HG03135 (cell line): Measurements from ENCODE around the gene QRICH2.
"Not testable (repeated sequence)": the region's sequence is repeated elsewhere in the genome, so short reads cannot be mapped to it uniquely, and the experiment has no call there.

Experiments
- ATAC-seq: cut with Tn5 transposase; IDR thresholded peaks from one replicate; pipeline ENCODE4 v1.9.1; 2021; ENCODE audit warnings: mild to moderate bottlenecking, moderate library complexity; ENCODE audit not compliant: unreplicated experiment

The QRICH2 gene

DNA sequence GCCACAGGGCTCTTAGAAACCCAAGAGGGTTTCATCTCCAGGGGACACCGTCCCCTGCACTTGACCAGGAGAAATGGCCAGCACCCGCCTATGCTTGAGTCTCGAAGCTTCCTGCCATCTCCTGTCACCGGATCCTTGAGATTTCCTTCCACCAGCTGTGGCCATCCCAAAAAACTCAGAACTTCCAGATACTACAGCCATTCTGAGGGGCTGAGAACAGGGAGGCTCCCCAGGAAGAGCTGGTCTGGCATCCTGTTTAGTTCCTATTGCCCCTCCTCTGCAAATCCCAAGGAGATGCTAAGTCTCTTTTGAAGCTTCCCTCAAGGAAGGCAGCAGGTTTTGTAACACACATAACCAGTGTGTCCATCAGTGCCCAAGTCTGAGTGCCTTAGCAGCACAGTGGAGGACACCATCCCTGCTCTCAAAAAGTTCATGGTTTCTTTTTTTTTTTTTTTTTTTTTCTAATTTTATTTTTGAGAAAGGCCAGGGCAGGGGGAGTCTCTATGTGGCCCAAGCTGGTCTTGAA is 41.0 kb downstream of the QRICH2 start:
- no peak for ATAC-seq

- no peak for ATAC-seq
These were observed 41.7 kb downstream of the QRICH2 start for GRCh38 chr17:76266244-76266938.

DNA sequence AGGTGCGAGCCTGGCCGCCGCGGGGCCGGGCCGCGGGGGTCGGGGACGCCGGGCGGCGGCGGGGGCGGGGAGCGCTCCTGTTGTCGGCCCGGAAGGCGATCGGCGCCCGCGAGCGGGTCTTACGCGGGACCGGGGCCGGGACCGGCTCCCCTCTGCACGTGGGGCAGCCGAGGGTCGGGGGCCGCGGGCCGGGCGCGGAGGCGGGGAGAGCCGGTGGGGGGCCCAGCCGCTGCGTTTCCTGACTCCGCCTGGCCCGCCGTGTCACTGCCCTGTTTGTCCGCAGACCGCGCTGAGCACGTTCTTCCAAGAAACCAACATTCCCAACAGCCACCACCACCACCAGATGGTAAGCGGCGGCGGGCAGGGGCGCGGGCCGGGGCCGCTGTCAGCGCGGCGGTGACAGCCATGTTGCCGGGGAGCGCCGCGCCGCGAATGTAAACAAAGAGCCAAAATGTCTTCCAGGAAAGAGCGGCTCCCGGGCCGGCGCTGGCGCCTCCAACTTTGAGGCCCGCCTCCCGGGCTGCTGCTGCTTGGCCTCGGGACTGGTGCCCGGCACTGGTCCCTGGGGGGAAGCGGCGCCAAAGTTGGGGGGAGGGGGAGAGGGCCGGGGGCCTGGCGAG is 42.3 kb downstream of the QRICH2 start:
- no peak for ATAC-seq

DNA sequence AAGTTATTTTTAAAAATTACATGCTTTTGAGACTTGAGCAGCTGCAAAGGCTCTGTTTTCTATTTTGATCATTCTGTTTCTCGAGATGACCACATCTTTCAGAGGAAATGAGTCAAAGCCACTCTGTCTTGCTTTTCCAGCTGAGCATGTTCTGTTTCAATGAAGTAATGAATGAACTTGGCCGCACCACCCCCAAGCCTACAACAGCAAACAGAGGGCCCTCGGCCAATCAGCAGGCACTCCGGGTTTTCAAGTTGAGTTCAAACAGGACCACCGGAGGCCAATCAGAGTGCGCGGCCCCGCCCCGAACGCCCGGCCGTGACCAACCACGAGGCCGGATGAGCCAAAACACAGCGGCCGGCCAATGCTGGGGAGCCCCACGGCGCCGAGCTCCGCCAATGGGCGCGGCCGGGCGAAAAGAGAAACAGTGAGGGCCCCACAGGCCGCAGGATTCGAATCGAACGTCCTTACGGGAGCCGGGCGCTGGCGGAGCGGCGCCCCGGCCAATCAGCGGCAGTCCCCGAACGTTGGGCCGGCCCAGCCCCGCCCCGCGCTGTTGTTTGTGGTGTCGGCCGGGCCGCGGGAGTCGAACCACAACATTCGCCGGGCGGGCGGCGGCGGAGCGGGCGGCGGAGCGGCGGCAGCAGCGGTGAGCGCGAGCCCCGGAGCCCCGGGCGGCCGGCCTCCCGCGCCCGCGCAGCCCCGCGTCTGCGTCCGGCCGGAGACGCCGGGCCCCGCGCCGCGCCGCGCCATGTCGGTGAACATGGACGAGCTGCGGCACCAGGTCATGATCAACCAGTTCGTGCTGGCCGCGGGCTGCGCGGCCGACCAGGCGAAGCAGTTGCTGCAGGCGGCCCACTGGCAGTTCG is 43.1 kb downstream of the QRICH2 start, which contains the start of gene UBALD2:
UBALD2 (plus strand) TSS at position 594 of the 869 bp plus-strand sequence; CDS start at position 752, 158 bp downstream.
- ATAC-seq: peak; percentile 69

GRCh38 chr17:76264425-76264754 is 43.7 kb downstream of the QRICH2 start:
- no peak for ATAC-seq

DNA sequence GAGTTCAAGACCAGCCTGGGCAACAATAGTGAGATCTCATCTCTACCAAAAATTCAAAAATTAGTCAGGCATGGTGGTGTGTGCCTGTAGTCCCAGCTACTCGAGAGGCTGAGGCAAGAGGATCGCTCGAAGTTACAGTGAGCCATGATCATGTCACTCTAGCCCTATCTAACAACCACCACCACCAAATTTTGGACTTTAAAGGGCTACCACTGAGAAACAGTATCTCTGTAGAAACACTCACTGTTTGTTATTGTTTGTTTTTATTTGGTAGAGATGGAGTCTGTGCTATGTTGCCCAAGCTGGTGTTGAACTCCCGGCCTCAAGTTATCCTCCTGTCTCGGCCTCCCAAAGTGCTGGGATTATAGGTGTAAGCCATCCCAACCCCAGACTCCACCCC is 44.2 kb downstream of the QRICH2 start:
- ATAC-seq: no peak

GRCh38 chr17:76262732-76263344 is 45.2 kb downstream of the QRICH2 start:
- no peak for ATAC-seq

GRCh38 chr17:76261421-76262215 is 46.5 kb downstream of the QRICH2 start:
- no peak for ATAC-seq

DNA sequence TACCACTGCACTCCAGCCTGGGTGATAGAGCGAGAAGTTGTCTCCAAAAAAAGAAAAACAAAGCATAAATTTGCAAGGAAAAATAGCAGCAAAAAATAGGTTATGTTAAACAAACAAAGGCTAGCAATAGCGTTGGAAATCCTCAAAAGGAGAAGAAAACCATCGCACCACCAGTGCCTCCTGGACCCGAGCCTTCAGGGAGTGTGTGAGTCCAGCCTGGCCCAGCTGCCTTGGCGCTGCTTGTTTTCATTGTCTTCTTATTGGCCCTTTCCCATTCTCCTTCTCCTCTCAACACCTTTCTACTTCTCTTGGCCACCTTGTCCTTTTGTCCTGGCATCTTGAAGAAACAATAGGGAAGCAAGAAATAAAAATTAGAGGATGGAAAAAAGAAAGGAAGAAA is 47.4 kb downstream of the QRICH2 start:
- no peak for ATAC-seq

- ATAC-seq: no peak
These were observed 47.9 kb downstream of the QRICH2 start for GRCh38 chr17:76260220-76260619.

DNA sequence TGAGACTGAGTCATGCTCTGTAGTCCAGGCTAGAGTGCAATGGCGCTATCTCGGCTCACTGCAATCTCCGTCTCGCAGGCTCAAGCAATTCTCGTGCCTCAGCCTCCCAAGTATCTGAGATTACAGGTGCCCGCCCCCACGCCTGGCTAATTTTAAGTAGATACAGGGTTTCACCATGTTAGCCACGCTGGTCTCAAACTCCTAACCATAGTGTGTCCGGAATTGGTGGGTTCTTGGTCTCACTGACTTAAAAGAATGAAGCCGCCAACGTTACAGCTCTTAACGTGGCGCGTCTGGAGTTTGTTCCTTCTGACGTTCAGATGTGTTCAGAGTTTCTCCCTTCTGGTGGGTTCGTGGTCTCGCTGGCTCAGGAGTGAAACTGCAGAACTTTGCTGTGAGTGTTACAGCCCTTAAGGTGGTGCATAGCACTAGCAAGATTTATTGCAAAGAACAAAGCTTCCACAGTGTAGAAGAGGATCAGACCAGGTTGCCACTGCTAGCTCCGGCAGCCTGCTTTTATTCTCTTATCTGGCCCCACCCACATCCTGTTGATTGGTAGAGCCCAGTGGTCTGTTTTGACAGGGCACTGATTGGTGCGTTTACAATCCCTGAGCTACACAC is 51.5 kb downstream of the QRICH2 start:
- ATAC-seq: not testable (repeated sequence)

GRCh38 chr17:76255801-76256429 is 52.2 kb downstream of the QRICH2 start:
- ATAC-seq: no peak

DNA sequence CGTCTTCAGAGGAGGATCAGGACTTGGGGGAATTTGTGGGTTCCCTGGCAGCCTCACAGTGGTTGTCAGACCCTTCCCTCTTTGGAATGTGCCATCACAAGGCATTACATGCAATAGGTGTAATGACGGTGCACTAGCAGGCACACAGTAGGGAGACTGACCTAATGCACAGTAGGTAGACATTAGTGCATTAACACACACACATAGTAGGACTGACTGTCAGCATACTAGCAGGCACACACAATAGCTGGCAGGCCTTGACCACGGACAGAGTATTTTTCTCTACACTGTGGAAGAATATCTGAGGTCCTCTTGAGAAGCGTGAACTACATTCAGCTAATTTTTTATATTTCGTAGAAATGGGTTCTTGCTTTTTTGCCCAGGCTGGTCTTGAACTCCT is 53.8 kb downstream of the QRICH2 start:
- no peak for ATAC-seq

DNA sequence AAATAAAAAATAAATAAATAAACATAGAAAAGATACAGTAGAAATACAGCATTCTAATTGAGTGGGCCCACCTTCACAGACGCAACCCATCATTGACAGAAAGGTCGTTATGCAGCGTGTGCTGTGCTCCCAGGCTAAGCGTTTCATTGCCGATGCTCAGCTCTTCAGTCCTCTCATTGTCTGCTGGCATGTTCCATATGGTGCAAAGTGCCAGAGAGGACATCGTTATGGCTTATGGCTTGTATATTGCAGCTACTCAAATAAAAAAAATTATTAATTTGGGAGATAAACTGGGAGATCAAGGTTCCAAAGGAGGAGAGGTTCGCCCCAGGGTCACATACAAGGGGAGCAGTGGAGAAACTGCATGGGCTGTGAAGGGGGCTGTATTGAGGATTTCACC is 54.2 kb downstream of the QRICH2 start:
- ATAC-seq: no peak

GRCh38 chr17:76252967-76253766 is 54.9 kb downstream of the QRICH2 start:
- not testable (repeated sequence) for ATAC-seq

GRCh38 chr17:76252040-76252954 is 55.8 kb downstream of the QRICH2 start:
- no peak for ATAC-seq

DNA sequence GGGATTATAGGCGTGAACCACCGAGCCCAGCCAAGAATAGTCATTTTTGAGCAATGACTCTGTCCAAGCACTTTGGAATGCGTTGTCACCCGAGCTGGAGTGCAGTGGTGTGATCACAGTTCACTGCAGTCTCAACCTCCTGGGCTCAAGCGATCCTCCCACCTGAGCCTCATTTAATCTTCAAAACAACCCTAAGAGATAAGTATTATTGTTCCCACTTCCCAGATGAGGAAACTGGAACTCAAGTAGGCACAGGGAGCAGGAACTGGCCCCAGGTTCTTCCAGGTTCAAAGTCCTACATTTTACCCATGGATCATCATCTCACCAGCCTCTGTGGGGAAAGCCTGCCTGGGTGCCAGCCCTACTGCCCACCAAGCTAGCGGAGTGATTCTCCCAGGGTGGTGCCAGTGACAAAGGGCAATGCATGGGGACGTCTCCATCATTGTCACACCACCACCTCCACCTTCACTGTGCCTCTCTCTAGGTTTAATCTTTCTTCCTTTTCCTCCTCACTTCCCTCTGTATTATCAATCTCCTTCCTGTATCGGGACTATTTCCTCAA is 56.5 kb downstream of the QRICH2 start:
- ATAC-seq: no peak
